ENCODE results near the gene BCL2A1. TPM values are rescaled to one million over a fixed set of nuclear protein-coding genes. Genes with fewer than 3 reads are reported as not detected.
"Not testable (repeated sequence)": the region's sequence is repeated elsewhere in the genome, so short reads cannot be mapped to it uniquely, and the experiment has no call there.

The BCL2A1 gene
- total RNA-seq, 1 experiment from 2014 or later: 0.44 TPM

- TF ChIP-seq CTCF (IDR thresholded peaks at IDR 0.05 in 2 of 3, conservative IDR thresholded peaks at IDR 0.05 in 1 of 3; ENCODE audit: borderline replicate concordance in 1 of 3, insufficient read depth in 1 of 3, low read depth in 2 of 3, low read length in 2 of 3): no peak
- no peak for TF ChIP-seq SRF (IDR thresholded peaks at IDR 0.05; ENCODE audit: low read depth)
- no peak for TF ChIP-seq JUND (IDR thresholded peaks at IDR 0.05)
- TF ChIP-seq REST (IDR thresholded peaks at IDR 0.05; ENCODE audit: low read depth): no peak
- TF ChIP-seq ZFX (IDR thresholded peaks at IDR 0.05): no peak
- no peak for TF ChIP-seq YY1 (IDR thresholded peaks at IDR 0.05; ENCODE audit: extremely low read depth, insufficient replicate concordance, low read depth, low read length)
Measured at GRCh38 chr15:80019168-80019745, 48.3 kb upstream of the BCL2A1 start (continued).

- H3K27me3 ChIP-seq (ENCODE audit: insufficient read depth, low read length); H3K9ac ChIP-seq (ENCODE audit: low read length); ATAC-seq; POLR2A ChIA-PET; H3K9me2 ChIP-seq (ENCODE audit: insufficient read depth); CTCF ChIA-PET; intact Hi-C loops (cut with micrococcal nuclease); H3K36me3 ChIP-seq (ENCODE audit: control insufficient read depth in 1 of 2, insufficient read depth in 2 of 2, low read length in 2 of 2); H3K9me3 ChIP-seq (ENCODE audit: control insufficient read depth in 1 of 2, insufficient read depth in 1 of 2, low read depth in 1 of 2, low read length in 2 of 2); H3K4me3 ChIP-seq (replicated peaks in 1 of 2; ENCODE audit: low read depth in 1 of 2, low read length in 2 of 2); DNase-seq (ENCODE audit: low read depth, low spot score); BruUV-seq (replicated peaks); RAD21 ChIA-PET (ENCODE audit: low non-redundant PET in 1 of 2, low total read pairs in 2 of 2, uncharacterized antibody in 2 of 2, unreplicated experiment in 2 of 2); H3K4me1 ChIP-seq (ENCODE audit: control insufficient read depth in 1 of 2, insufficient read depth in 2 of 2, low read length in 2 of 2); H3K79me2 ChIP-seq (ENCODE audit: insufficient read depth, low read length); H3K4me2 ChIP-seq (ENCODE audit: low read length); H3K27ac ChIP-seq (ENCODE audit: low read depth, low read length); H4K20me1 ChIP-seq (ENCODE audit: insufficient read depth); H2AFZ ChIP-seq (ENCODE audit: low read depth, low read length, poor library complexity, severe bottlenecking): not testable (repeated sequence)
Measured at GRCh38 chr15:80017139-80017538, 46.1 kb upstream of the BCL2A1 start.

- DNase-seq (ENCODE audit: low read depth, low spot score); H4K20me1 ChIP-seq (ENCODE audit: insufficient read depth); H3K4me3 ChIP-seq (replicated peaks in 1 of 2; ENCODE audit: low read depth in 1 of 2, low read length in 2 of 2); BruUV-seq (replicated peaks); H3K36me3 ChIP-seq (ENCODE audit: control insufficient read depth in 1 of 2, insufficient read depth in 2 of 2, low read length in 2 of 2); ATAC-seq; H3K79me2 ChIP-seq (ENCODE audit: insufficient read depth, low read length); H3K27ac ChIP-seq (ENCODE audit: low read depth, low read length); H3K4me1 ChIP-seq (ENCODE audit: control insufficient read depth in 1 of 2, insufficient read depth in 2 of 2, low read length in 2 of 2); H3K27me3 ChIP-seq (ENCODE audit: insufficient read depth, low read length); RAD21 ChIA-PET (ENCODE audit: low non-redundant PET in 1 of 2, low total read pairs in 2 of 2, uncharacterized antibody in 2 of 2, unreplicated experiment in 2 of 2); H3K4me2 ChIP-seq (ENCODE audit: low read length); H3K9ac ChIP-seq (ENCODE audit: low read length); POLR2A ChIA-PET; CTCF ChIA-PET; H3K9me2 ChIP-seq (ENCODE audit: insufficient read depth); H2AFZ ChIP-seq (ENCODE audit: low read depth, low read length, poor library complexity, severe bottlenecking); intact Hi-C loops (cut with micrococcal nuclease); H3K9me3 ChIP-seq (ENCODE audit: control insufficient read depth in 1 of 2, insufficient read depth in 1 of 2, low read depth in 1 of 2, low read length in 2 of 2): not testable (repeated sequence)
Measured at GRCh38 chr15:80016506-80016905, 45.5 kb upstream of the BCL2A1 start.
